ENCODE measurements around the gene ADGRB3.

The ADGRB3 gene

GRCh38 chr6:69314001-69314400 lies 678.9 kb downstream of the ADGRB3 start:
- TF ChIP-seq, protein P1, sequence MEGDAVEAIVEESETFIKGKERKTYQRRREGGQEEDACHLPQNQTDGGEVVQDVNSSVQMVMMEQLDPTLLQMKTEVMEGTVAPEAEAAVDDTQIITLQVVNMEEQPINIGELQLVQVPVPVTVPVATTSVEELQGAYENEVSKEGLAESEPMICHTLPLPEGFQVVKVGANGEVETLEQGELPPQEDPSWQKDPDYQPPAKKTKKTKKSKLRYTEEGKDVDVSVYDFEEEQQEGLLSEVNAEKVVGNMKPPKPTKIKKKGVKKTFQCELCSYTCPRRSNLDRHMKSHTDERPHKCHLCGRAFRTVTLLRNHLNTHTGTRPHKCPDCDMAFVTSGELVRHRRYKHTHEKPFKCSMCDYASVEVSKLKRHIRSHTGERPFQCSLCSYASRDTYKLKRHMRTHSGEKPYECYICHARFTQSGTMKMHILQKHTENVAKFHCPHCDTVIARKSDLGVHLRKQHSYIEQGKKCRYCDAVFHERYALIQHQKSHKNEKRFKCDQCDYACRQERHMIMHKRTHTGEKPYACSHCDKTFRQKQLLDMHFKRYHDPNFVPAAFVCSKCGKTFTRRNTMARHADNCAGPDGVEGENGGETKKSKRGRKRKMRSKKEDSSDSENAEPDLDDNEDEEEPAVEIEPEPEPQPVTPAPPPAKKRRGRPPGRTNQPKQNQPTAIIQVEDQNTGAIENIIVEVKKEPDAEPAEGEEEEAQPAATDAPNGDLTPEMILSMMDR (IDR thresholded peaks at IDR 0.05; ENCODE audit: insufficient read depth, low read depth, low read length, missing control alignments) = no peak
- H3K4me3 ChIP-seq (ENCODE audit: low read length) = no peak overlapping the region
- DNase-seq (ENCODE audit: low read depth) = no peak

DNA sequence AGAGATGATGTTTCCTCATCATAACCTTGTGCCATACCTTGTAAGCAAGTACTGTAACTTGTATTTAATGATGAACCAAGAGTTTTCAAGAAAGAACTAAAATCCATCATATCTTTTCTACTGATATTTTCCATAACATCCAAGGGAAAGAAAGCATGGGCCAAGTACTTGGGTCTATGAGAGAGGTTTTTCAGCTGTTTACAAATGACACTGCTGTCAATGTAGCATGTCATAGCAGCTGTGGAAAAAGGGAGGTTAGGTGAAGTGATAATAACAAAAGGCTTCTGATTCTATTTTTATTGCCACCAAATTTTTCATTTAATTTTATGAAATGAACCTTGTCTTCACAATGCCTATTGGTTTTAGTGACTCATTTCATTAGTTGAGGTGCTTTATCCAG lies 679.4 kb downstream of the ADGRB3 start:
- H3K4me3 ChIP-seq (ENCODE audit: low read length) = no peak overlapping the region
- no peak for DNase-seq (ENCODE audit: low read depth)
- TF ChIP-seq, protein P1 (IDR thresholded peaks at IDR 0.05; ENCODE audit: insufficient read depth, low read depth, low read length, missing control alignments) = no peak

GRCh38 chr6:69331886-69332285 lies 696.8 kb downstream of the ADGRB3 start:
- no peak for DNase-seq (ENCODE audit: low read depth)

DNA sequence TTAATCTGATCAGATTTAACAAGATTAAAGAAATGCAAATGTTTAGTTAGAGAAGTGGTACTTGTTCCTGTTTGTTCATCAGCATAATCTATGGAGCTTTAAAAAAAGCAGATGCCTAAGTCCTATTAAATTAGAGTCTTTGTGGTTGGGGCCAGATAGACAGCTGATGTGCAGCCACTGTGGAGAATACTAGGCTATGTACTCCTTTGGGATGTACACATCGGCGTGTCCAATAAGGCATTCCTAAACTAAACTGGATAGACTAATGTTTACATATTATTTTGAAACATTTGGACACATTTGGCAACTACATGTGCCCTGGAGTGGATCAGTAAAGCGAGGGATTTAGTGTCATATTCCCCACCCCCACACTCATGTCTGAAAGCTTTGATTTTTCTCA lies 702.2 kb downstream of the ADGRB3 start:
- TF ChIP-seq, protein P1 (IDR thresholded peaks at IDR 0.05; ENCODE audit: insufficient read depth, low read depth, low read length, missing control alignments) = no peak
- DNase-seq (ENCODE audit: low read depth) = no peak
- H3K4me3 ChIP-seq (ENCODE audit: low read length) = no peak overlapping the region

More at GRCh38 chr6:69331886-69332285, 696.8 kb downstream of the ADGRB3 start:
- no peak overlapping the region for H3K4me3 ChIP-seq (ENCODE audit: low read length)
- TF ChIP-seq, protein P1 (IDR thresholded peaks at IDR 0.05; ENCODE audit: insufficient read depth, low read depth, low read length, missing control alignments) = no peak

GRCh38 chr6:69338431-69339162 lies 703.5 kb downstream of the ADGRB3 start:
- TF ChIP-seq, protein P1 (IDR thresholded peaks at IDR 0.05; ENCODE audit: insufficient read depth, low read depth, low read length, missing control alignments) = no peak
- no peak for DNase-seq (ENCODE audit: low read depth)
- H3K4me3 ChIP-seq (ENCODE audit: low read length) = no peak overlapping the region

GRCh38 chr6:69339163-69339550 lies 704.1 kb downstream of the ADGRB3 start:
- no peak overlapping the region for H3K4me3 ChIP-seq (ENCODE audit: low read length)
- TF ChIP-seq, protein P1 (IDR thresholded peaks at IDR 0.05; ENCODE audit: insufficient read depth, low read depth, low read length, missing control alignments) = no peak
- no peak for DNase-seq (ENCODE audit: low read depth)

GRCh38 chr6:69340196-69340595 lies 705.1 kb downstream of the ADGRB3 start:
- DNase-seq (ENCODE audit: low read depth) = no peak
- TF ChIP-seq, protein P1 (IDR thresholded peaks at IDR 0.05; ENCODE audit: insufficient read depth, low read depth, low read length, missing control alignments) = no peak
- H3K4me3 ChIP-seq (ENCODE audit: low read length) = no peak overlapping the region

Data from epithelial cell of esophagus (primary cell).